ENCODE measurements around the gene MOB4.
"Not testable (repeated sequence)": the region's sequence is repeated elsewhere in the genome, so short reads cannot be mapped to it uniquely, and the experiment has no call there.

The MOB4 gene

DNA sequence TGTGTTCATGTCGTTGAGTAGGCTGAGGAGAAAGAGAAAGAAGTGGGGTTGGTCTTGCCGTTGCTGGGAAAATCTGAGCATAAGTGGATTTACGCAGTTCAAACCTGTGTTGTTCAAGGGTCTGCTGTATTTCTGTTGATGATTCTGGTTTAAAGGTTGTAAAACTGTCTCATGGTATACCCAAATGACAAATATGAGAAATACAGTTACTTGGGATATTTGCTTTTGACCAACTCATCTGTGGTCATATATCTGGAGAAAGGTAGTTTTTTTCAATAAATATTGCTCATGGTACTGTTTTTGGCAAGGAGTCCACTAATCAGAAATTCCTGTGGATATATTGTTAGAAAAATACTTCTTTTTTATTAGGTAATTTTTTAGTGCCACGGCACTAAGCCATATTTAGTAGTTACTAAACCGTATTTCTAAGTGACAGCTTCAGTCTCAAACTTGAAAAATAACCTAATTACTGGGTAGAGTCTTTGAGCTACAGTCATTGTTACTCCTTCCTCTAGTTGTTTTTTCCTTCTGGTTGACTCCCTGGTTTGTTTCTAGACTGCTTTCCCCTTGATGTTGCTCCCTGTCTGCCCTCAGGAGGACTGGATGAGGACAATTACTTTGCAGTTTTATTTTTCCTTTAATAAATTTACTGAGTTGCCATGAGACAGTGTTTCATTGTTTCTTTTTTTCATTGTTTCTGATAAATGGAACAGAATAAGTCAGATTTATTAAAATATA is 31.5 kb downstream of the MOB4 start:
- H3K4me3 ChIP-seq (ENCODE audit: low read depth, low read length) = no peak overlapping the region
- DNase-seq (ENCODE audit: low read depth) = no peak
- TF ChIP-seq, protein P1, sequence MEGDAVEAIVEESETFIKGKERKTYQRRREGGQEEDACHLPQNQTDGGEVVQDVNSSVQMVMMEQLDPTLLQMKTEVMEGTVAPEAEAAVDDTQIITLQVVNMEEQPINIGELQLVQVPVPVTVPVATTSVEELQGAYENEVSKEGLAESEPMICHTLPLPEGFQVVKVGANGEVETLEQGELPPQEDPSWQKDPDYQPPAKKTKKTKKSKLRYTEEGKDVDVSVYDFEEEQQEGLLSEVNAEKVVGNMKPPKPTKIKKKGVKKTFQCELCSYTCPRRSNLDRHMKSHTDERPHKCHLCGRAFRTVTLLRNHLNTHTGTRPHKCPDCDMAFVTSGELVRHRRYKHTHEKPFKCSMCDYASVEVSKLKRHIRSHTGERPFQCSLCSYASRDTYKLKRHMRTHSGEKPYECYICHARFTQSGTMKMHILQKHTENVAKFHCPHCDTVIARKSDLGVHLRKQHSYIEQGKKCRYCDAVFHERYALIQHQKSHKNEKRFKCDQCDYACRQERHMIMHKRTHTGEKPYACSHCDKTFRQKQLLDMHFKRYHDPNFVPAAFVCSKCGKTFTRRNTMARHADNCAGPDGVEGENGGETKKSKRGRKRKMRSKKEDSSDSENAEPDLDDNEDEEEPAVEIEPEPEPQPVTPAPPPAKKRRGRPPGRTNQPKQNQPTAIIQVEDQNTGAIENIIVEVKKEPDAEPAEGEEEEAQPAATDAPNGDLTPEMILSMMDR (IDR thresholded peaks at IDR 0.05; ENCODE audit: insufficient read depth, low read depth, low read length, missing control alignments) = no peak

DNA sequence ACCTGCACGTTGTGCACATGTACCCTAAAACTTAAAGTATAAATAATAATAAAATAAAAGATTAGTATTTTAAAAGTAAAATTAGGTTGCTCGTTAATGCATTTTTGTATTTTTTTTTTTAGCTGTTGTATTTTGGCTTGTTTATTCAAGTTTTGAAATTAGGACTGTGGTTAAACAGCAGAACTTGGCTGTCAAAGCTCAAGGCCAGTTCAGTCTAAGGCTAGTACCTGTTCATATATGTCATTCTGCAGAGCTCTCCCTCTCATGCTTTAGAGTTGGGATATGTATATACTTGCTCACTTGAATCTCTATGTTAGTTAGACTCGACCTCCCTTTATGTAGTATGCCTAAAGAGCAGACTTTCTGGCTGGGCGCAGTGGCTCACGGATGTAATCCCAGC is 32.7 kb downstream of the MOB4 start:
- H3K4me3 ChIP-seq (ENCODE audit: low read depth, low read length) = no peak overlapping the region
- no peak for DNase-seq (ENCODE audit: low read depth)
- TF ChIP-seq, protein P1 (IDR thresholded peaks at IDR 0.05; ENCODE audit: insufficient read depth, low read depth, low read length, missing control alignments) = no peak

DNA sequence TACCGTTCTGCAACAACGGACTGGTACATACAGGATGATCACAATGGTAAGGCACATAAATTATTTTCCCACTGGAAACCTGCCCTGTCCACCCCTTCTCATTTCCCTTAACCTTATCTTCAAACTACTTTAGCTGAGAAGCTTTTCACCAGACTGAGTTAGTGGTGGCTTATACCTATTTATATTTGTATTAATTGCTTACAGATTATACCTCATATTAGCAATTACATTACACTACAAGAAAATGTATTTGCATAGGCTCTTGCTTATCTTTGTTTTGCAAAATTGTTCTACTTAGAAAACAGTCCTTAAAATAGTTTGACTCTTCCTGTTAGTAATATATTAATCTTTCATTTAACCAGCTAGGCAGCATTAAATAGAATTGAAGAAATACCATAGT is 35.4 kb downstream of the MOB4 start:
- DNase-seq (ENCODE audit: low read depth); H3K4me3 ChIP-seq (ENCODE audit: low read depth, low read length): not testable (repeated sequence)

DNA sequence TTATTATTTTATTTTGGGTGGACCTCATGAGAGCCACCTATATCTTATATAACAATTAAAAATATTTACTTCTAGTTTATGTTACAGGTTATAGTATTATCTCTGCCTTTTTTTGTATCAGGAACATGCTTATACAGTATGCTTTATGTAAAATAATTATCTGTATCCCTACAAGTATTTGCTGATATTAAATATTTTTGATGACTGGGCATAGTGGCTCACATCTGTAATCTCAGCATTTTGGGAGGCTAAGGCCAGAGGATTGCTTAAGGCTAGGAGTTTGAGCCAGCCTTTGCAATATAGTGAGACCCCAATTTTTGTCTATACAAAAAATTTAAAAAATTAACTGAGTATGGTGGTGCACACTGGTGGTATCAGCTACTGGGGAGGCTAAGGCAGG is 39.6 kb downstream of the MOB4 start:
- TF ChIP-seq, protein P1 (IDR thresholded peaks at IDR 0.05; ENCODE audit: insufficient read depth, low read depth, low read length, missing control alignments) = no peak
- no peak overlapping the region for H3K4me3 ChIP-seq (ENCODE audit: low read depth, low read length)
- no peak for DNase-seq (ENCODE audit: low read depth)

DNA sequence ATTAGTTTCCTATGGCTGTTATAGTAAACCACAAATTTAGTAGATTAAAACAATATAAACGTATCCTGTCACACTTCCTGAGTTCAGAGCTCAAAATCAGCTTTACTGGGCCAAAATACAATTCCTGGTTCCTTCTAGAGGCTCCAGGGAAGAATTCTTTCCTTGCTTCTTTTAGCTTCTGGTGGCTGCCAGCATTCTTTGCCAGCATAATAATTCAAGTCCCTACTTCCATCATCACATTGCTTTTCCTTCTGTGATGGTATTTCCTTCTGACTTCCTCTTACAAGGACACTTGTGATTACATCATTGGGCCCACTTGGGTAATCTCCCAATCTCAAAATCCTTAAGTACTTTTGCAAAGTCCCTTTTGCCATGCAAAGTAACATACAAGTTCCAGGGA is 40.6 kb downstream of the MOB4 start:
- TF ChIP-seq, protein P1 (IDR thresholded peaks at IDR 0.05; ENCODE audit: insufficient read depth, low read depth, low read length, missing control alignments) = no peak
- no peak for DNase-seq (ENCODE audit: low read depth)
- H3K4me3 ChIP-seq (ENCODE audit: low read depth, low read length) = no peak overlapping the region

DNA sequence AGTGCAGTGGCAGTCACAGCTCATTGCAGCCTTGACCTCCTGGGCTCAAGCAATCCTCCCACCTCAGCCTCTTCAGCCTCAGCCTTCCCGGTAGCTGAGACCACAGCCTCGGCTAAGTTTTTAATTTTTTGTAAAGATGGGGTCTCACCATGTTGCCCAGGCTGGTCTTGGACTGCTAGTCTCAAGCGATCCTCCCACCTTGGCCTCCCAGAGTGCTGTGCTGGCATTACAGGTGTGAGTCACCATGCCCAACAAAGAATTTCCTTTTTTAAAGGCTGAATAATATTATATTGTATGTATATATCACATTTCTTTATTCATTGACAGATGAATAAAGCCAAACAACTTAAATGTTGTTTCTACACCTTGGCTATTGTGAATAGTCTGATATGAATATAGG is 42.5 kb downstream of the MOB4 start:
- DNase-seq (ENCODE audit: low read depth) = no peak
- TF ChIP-seq, protein P1 (IDR thresholded peaks at IDR 0.05; ENCODE audit: insufficient read depth, low read depth, low read length, missing control alignments) = no peak
- no peak overlapping the region for H3K4me3 ChIP-seq (ENCODE audit: low read depth, low read length)

DNA sequence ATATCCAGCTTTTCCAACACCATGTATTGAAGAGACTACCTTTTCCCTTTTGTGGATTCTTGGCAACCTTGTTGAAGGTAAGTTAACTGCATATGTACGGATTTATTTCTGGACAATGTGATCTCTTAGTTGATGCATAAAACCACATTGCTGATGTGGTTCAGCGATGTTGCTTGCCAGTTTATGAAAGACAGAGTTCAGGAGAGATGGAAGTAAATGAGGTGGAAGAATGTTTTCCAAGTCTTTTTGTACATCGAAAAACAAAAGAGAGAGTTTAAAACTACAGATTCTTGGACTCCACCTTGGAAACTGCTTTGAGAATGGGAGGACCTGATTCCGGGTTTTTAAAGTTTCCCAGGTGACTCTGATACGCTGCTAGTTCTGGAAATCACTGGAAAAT is 43.8 kb downstream of the MOB4 start:
- no peak for DNase-seq (ENCODE audit: low read depth)
- no peak overlapping the region for H3K4me3 ChIP-seq (ENCODE audit: low read depth, low read length)
- TF ChIP-seq, protein P1 (IDR thresholded peaks at IDR 0.05; ENCODE audit: insufficient read depth, low read depth, low read length, missing control alignments) = no peak

Measured in GM12865 (cell line).